H1 (cell line): ENCODE data around the gene CHAC1. TPM values are rescaled to one million over a fixed set of nuclear protein-coding genes. Genes with fewer than 3 reads are reported as not detected.

Source experiments
- ATF3 ChIP-seq: IDR thresholded peaks from 2 replicates; pipeline ENCODE4 v1.6.1; 2011; ENCODE audit warnings: low read depth, mild to moderate bottlenecking, low read length; ENCODE audit not compliant: insufficient read depth
- CHD7 ChIP-seq: fragments of 300-600 bp; sonication (generic); IDR thresholded peaks from 2 replicates; pipeline ENCODE4 v1.7.1; 2012; ENCODE audit warnings: low read length, moderate library complexity, mild to moderate bottlenecking, inconsistent platforms; ENCODE audit not compliant: insufficient replicate concordance
- CTBP2 ChIP-seq: IDR thresholded peaks from 2 replicates; pipeline ENCODE4 v1.7.0; 2011; ENCODE audit warnings: borderline replicate concordance, mild to moderate bottlenecking, moderate library complexity, mixed read lengths, low read length; ENCODE audit not compliant: insufficient read depth, insufficient read length
- GABPA ChIP-seq: IDR thresholded peaks from 2 replicates; pipeline ENCODE4 v1.6.1; 2011; ENCODE audit warnings: mild to moderate bottlenecking, low read length, moderate library complexity, borderline replicate concordance; ENCODE audit not compliant: insufficient read depth
- JUN ChIP-seq: IDR thresholded peaks from 2 replicates; pipeline ENCODE4 v1.6.1; 2011; ENCODE audit warnings: low read depth, mild to moderate bottlenecking, improper control_type of control experiment, low read length
- RXRA ChIP-seq: IDR thresholded peaks from 2 replicates; pipeline ENCODE4 v1.6.1; 2011; ENCODE audit warnings: low read depth, mild to moderate bottlenecking, low read length, moderate library complexity; ENCODE audit not compliant: insufficient read depth
- polyA plus RNA-seq, 7 experiments: library from polyadenylated mRNA; depleted of rRNA in 3 of 7; stranded (reverse) in 5 of 7; unstranded in 2 of 7; fragments of >200 nt in 5 of 7; fragments of 200-250 nt in 2 of 7; gene quantifications; 1 replicate in 5 of 7; 2 replicates in 1 of 7; 4 replicates in 1 of 7; pipeline versions ENCODE4 v1.2.1 to v1.2.3, GENCODE V29; 2011 to 2013; ENCODE audit warnings: missing spikeins in 2 of 7, mixed read lengths in 2 of 7
- total RNA-seq: library from RNA; stranded (reverse); fragmentation: NEBNext Ultra II Directional; extraction: Animal tissue kit (Norgen Biotek cat#: 25700); gene quantifications from 2 replicates; pipeline ENCODE4 v1.2.1, GENCODE V29; 2021
- TF ChIP-seq, protein P1 (sequence below): IDR thresholded peaks from 2 replicates; pipeline ENCODE4 v1.6.1; 2012; ENCODE audit warnings: inconsistent platforms

Gene CHAC1
- total and polyA plus RNA-seq, 2 of the 8 experiments (the other 6 are each of a cell fraction or from before 2014, with no cell fraction given), result 34.3 to 159 TPM

DNA sequence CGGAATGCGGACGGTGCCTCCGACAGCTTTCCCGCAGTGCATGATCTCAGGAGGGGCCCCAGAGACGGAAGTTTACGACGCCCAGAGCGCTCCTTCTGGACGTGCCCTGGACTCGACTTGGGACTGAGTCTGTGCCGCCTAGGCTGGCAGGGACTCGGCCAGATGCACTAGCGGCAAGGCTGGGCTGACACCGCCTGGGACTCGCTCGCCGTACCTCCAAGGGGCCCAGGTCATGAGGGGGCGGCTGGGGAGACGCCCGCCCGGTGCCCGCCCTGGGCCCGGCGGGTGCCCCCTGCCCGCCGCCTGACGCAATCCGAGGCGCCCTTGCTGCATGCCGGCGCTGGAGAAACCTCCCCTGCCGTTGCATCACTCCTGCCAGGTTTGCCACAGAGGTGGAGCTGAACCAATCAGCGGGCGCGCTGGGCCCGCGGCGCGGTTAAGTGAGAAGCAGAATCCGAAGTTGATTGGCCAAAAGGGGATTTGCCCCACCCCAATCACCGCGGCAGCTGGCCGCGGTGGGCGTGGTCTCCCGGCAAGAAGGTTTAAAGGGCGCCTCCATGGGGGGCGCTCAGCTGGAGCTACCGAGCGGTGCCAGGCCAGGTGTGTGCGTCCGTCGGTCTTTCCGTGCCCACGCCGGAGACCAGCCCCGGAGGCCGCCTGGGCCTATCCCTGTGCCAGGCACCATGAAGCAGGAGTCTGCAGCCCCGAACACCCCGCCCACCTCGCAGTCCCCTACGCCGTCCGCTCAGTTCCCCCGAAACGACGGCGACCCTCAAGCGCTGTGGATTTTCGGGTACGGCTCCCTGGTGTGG, at the start of gene CHAC1 (continued):
- TF ChIP-seq CHD7, result no peak
- 0 out of 2 replicates have a peak, but pooled peaks have one; percentile 51 for TF ChIP-seq JUN
- peak; percentile 92 for TF ChIP-seq ATF3
- TF ChIP-seq GABPA, result peak; percentile 27; the same call in 1 of the 2 replicates
- no peak for TF ChIP-seq CTBP2
- TF ChIP-seq, protein P1, sequence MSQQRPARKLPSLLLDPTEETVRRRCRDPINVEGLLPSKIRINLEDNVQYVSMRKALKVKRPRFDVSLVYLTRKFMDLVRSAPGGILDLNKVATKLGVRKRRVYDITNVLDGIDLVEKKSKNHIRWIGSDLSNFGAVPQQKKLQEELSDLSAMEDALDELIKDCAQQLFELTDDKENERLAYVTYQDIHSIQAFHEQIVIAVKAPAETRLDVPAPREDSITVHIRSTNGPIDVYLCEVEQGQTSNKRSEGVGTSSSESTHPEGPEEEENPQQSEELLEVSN, result peak; percentile 50; the same call in 1 of the 2 replicates
- no peak for TF ChIP-seq RXRA
